LNCAP (cell line): ENCODE measurements around the gene FANCC.

Source experiments
- TF ChIP-seq, protein P1 (sequence below): fragments of 450-650 bp; IDR thresholded peaks from 2 replicates; pipeline ENCODE4 v1.5.1; 2017; ENCODE audit warnings: mild to moderate bottlenecking

Gene FANCC

GRCh38 chr9:95073918-95074317 is 243.6 kb downstream of the FANCC start:
- TF ChIP-seq, protein P1, sequence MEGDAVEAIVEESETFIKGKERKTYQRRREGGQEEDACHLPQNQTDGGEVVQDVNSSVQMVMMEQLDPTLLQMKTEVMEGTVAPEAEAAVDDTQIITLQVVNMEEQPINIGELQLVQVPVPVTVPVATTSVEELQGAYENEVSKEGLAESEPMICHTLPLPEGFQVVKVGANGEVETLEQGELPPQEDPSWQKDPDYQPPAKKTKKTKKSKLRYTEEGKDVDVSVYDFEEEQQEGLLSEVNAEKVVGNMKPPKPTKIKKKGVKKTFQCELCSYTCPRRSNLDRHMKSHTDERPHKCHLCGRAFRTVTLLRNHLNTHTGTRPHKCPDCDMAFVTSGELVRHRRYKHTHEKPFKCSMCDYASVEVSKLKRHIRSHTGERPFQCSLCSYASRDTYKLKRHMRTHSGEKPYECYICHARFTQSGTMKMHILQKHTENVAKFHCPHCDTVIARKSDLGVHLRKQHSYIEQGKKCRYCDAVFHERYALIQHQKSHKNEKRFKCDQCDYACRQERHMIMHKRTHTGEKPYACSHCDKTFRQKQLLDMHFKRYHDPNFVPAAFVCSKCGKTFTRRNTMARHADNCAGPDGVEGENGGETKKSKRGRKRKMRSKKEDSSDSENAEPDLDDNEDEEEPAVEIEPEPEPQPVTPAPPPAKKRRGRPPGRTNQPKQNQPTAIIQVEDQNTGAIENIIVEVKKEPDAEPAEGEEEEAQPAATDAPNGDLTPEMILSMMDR: no peak

GRCh38 chr9:95073042-95073607 is 244.4 kb downstream of the FANCC start:
- TF ChIP-seq, protein P1: peak; percentile 36

- TF ChIP-seq, protein P1: no peak
Measured at GRCh38 chr9:95071925-95072324, 245.6 kb downstream of the FANCC start.

DNA sequence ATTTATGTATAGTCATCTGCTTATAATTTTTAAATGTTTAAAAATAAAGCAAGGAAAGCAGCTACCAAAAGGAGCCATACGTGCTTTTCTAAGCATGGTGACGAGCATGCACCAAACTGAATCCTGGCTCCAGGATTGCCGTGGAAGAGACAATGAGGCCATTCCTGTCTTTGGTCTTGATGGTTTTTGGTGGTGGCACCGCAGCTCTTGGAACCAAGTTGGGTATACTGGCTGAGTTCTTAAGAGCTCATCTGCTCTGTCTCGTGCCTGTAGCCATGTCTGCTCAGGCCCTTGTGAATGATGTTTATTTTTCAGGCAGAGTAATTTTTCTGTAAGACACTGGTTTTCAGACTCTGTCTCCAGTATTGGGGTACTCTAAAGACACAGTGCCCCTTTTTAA is 246.1 kb downstream of the FANCC start:
- TF ChIP-seq, protein P1: no peak

DNA sequence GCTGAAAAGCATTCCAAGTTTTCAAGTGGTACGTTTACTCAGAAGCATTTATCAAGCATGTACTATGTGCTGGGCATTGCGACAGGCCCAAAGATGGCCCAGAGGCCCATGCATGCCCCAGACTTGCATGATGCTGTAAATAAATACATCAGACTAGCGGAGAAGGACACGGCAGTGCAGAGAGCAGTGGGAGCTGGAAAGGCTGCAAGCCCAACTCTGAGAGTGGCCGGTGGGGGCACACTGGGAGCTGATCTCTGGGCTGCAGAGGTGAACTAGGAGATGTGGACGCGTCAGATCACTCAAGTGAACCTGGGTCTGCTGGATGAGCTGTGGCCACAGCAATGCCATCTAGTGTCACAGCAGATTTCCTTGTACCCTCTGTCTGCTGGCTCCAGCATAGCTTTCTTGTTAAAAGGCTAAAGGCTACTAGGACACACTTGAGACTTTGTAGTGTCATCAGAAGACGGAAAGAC is 246.9 kb downstream of the FANCC start:
- TF ChIP-seq, protein P1: no peak

DNA sequence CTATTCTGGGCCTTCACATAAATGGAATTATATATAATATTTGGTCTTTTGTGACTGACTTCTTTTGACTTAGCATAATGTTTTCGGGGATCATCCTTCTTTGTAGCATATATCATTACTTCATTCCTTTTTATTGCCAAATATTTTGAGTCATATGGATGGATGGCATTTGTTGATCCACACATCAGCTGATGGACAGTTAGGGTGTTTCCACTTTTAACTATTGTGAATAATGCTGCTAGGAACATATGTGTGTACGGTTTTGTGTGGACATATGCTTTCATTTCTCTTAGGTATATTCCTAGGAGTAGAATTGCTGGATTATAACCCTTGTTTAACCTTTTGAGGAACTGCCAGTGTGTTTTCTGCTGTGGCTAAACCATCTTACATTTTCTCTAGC is 249.6 kb downstream of the FANCC start:
- TF ChIP-seq, protein P1: no peak

DNA sequence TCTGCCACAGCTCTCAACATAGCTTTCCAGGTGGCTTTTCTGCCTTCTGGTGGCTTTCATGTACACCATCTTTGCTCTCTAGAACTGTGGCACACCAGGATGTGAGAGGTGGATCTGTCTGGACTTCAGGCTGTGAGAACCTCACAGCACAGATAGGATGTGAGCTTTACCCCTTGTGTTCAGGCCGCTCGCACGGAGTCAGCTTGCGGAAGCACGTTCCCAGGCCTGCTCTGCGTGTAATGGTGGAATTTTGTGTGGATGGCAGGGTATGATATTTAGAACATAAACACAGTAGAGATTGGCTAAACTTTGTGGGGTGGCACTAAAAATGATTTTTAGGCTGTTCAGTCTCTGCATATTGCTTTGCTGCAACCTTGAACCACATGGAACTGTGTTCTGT is 250.5 kb downstream of the FANCC start:
- TF ChIP-seq, protein P1: no peak

DNA sequence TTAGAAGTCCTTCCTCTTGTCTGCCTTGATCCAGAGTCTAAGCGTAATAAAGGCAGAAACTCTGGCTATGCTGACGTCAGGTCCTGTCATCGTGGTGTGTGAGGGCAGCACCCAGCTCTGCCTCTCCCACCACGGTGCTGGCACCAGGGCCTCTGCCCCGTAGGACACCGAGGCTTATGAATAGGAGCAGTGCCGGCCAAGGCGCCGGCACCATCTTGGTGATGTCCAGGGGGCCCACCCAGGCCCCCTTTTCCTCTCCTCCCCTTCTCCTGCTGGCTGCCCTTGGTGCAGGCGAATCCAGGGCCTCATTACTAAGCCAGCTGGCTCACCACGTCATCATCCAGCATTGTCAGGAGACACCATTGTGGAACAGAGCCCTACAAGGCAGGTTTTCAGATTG is 252.3 kb downstream of the FANCC start:
- TF ChIP-seq, protein P1: no peak
